Muscle layer of duodenum (tissue), 2 donors: Measurements from ENCODE around the gene UBL4A.

Source experiments
- H3K27ac ChIP-seq: one replicate; pipeline ENCODE4 v1.7.0; 2013; ENCODE audit warnings: mild to moderate bottlenecking, low read length
- H3K27me3 ChIP-seq: one replicate; pipeline ENCODE4 v1.7.0; 2013; ENCODE audit warnings: low read depth, mild to moderate bottlenecking, control low read depth, low read length
- H3K36me3 ChIP-seq, 2 donors: one replicate each; pipeline ENCODE4 v1.7.0; 2013; ENCODE audit warnings: low read length in 2 of 2, control low read depth in 1 of 2, mild to moderate bottlenecking in 1 of 2; ENCODE audit not compliant: insufficient read depth in 2 of 2, control insufficient read depth in 1 of 2
- H3K4me1 ChIP-seq, 2 donors: one replicate each; pipeline ENCODE4 v1.7.0; 2013; ENCODE audit warnings: low read length in 2 of 2, mild to moderate bottlenecking in 2 of 2, control low read depth in 1 of 2, moderate library complexity in 1 of 2; ENCODE audit not compliant: insufficient read depth in 2 of 2, control insufficient read depth in 1 of 2
- H3K4me3 ChIP-seq, 2 donors: one replicate each; pipeline ENCODE4 v1.7.0; 2013; ENCODE audit warnings: low read length in 2 of 2, low read depth in 1 of 2, mild to moderate bottlenecking in 1 of 2
- H3K9me3 ChIP-seq, 2 donors: one replicate each; pipeline ENCODE4 v1.7.0; 2013; ENCODE audit warnings: low read length in 2 of 2, control low read depth in 1 of 2, mild to moderate bottlenecking in 1 of 2; ENCODE audit not compliant: control insufficient read depth in 1 of 2
- donor health status: healthy.

The UBL4A gene

GRCh38 chrX:154434394-154435168, 51.8 kb downstream of the UBL4A start:
- H3K4me1 ChIP-seq = peaks cover 2 to 27% of the 10 kb centered on the region in 2 donors
- no peaks in the 10 kb centered on the region for H3K9me3 ChIP-seq
- H3K27me3 ChIP-seq = no peaks in the 10 kb centered on the region
- peaks cover 8 to 23% of the 10 kb centered on the region in 2 donors for H3K36me3 ChIP-seq
- no peak overlapping the region for H3K27ac ChIP-seq
- no peak overlapping the region for H3K4me3 ChIP-seq
